Measurements from ENCODE around the gene ZNF554. TPM values are rescaled to one million over a fixed set of nuclear protein-coding genes. Genes with fewer than 3 reads are reported as not detected.

The ZNF554 gene
- total and polyA plus RNA-seq, 2 of the 8 experiments (the other 6 are each of a cell fraction or from before 2014, with no cell fraction given): 1.8 to 5.7 TPM

- peak within 1 kb of the TSS in 3 of 4 experiments; percentile 45 to 51 (median 45); a peak in 4 of 7 replicates for H3K9ac ChIP-seq (replicated peaks in 1 of 4; ENCODE audit: extremely low read depth in 1 of 4, low read depth in 3 of 4, low read length in 3 of 4)
- peak within 1 kb of the TSS; percentile 53 to 76 (median 67) for H3K4me3 ChIP-seq (ENCODE audit: extremely low read depth in 1 of 4, insufficient read depth in 2 of 4, low read depth in 3 of 4, low read length in 4 of 4)
- H4K20me1 ChIP-seq (replicated peaks in 1 of 2; ENCODE audit: control insufficient read depth in 1 of 2, insufficient read depth in 2 of 2, low read length in 2 of 2): no peaks in the 10 kb centered on the region
- ChIA-PET CTCF (ENCODE audit: partially characterized antibody) (interaction anchor here (0.6 to 2.3 kb wide), 10 partner anchors 10 to 61 kb away, joined by 3 to 7 read pairs (median 4); partner anchors contain the start of gene ZNF554), POLR2A (ENCODE audit: partially characterized antibody) (interaction anchor here (1.0 to 1.6 kb wide), 4 partner anchors 13 to 365 kb away, joined by 3 to 4 read pairs (median 4); partner anchors contain the start of gene GADD45B)
- H3K23ac ChIP-seq (ENCODE audit: insufficient read length): no peak within 1 kb of the TSS
- H3K79me1 ChIP-seq (ENCODE audit: low read depth, low read length): no peaks in the 10 kb centered on the region; the same call in 1 of the 2 replicates
- no peaks in the 10 kb centered on the region; a peak in 3 of 7 replicates for H3K4me1 ChIP-seq (replicated peaks in 1 of 4; ENCODE audit: control insufficient read depth in 3 of 4, insufficient read depth in 4 of 4, low read length in 3 of 4)
- H2BK120ac ChIP-seq (replicated peaks; ENCODE audit: low read depth, low read length): no peak within 1 kb of the TSS
- peak within 1 kb of the TSS; percentile 46 for H3K56ac ChIP-seq (replicated peaks; ENCODE audit: insufficient read length, low read depth, low read length)
- H3K36me3 ChIP-seq (ENCODE audit: control insufficient read depth in 2 of 4, insufficient read depth in 4 of 4, low read length in 3 of 4): peaks cover 0 to 7% (median 0%) of the 10 kb centered on the region in 4 experiments; a peak in 2 of 8 replicates
- 2% methylated on average over 51 of the region's 106 CpGs; no CpG with 5 or more reads in 1 of the 2 experiments for WGBS, 2 experiments (ENCODE audit: extremely low coverage in 1 of 2, insufficient coverage in 1 of 2, insufficient read length in 1 of 2, insufficient replicate concordance in 2 of 2, low coverage in 1 of 2, low lambda C conversion rate in 2 of 2, missing lambda C conversion rate in 1 of 2)
- peak; percentile 95 to 97 for DNase-seq (ENCODE audit: low read depth in 1 of 2, low spot score in 2 of 2)
- peak within 1 kb of the TSS; percentile 80 for H4K5ac ChIP-seq (ENCODE audit: insufficient read length, low read depth, low read length)
- no peak within 1 kb of the TSS for H2BK12ac ChIP-seq (ENCODE audit: low read depth, low read length)
- H3K27ac ChIP-seq (ENCODE audit: low read depth, low read length): peak within 1 kb of the TSS; percentile 63; the same call in 1 of the 2 replicates
- peak within 1 kb of the TSS; percentile 90 for H4K8ac ChIP-seq (ENCODE audit: extremely low read depth, insufficient read depth, low read length)
- peak within 1 kb of the TSS; percentile 68 to 81 for H3K4me2 ChIP-seq (ENCODE audit: insufficient read depth in 1 of 2, low read depth in 2 of 2, low read length in 2 of 2)
- no peak within 1 kb of the TSS for H2BK20ac ChIP-seq (ENCODE audit: low read length)
- H3K9me3 ChIP-seq (ENCODE audit: insufficient read depth in 2 of 2, low read depth in 1 of 2, low read length in 1 of 2): peaks cover 22 to 32% of the 10 kb centered on the region in 2 experiments
- H3K23me2 ChIP-seq (ENCODE audit: low read depth, low read length): no peaks in the 10 kb centered on the region; the same call in 1 of the 2 replicates
- H3K14ac ChIP-seq (ENCODE audit: insufficient read length): no peak within 1 kb of the TSS
- no peak within 1 kb of the TSS for H2AK5ac ChIP-seq (ENCODE audit: low read depth, low read length)
- peak within 1 kb of the TSS; percentile 38 for H3K18ac ChIP-seq (ENCODE audit: extremely low read depth, low read length)
- FAIRE-seq: no peak
- no peaks in the 10 kb centered on the region; a peak in 1 of 4 replicates for H3K79me2 ChIP-seq (ENCODE audit: control insufficient read depth in 1 of 2, insufficient read depth in 2 of 2, low read length in 2 of 2)
- no peak within 1 kb of the TSS for H2BK15ac ChIP-seq (ENCODE audit: low read length)
- H2AFZ ChIP-seq (ENCODE audit: low read length): peak within 1 kb of the TSS; percentile 25; the same call in 1 of the 2 replicates
- peaks cover 0 to 6% (median 2%) of the 10 kb centered on the region in 4 experiments; a peak in 3 of 7 replicates for H3K27me3 ChIP-seq (replicated peaks in 1 of 4; ENCODE audit: control insufficient read depth in 3 of 4, extremely low read depth in 1 of 4, insufficient read depth in 3 of 4, low read length in 3 of 4)
- H4K91ac ChIP-seq (replicated peaks; ENCODE audit: insufficient read length, low read length): no peak within 1 kb of the TSS
- peak within 1 kb of the TSS; percentile 69; the same call in 1 of the 2 replicates for H2BK5ac ChIP-seq (ENCODE audit: low read depth, low read length)
- peak within 1 kb of the TSS; percentile 53 for H3K4ac ChIP-seq (replicated peaks; ENCODE audit: insufficient read length, low read depth, low read length)
- no peak for TF ChIP-seq GTF2F1 (IDR thresholded peaks at IDR 0.05; ENCODE audit: borderline replicate concordance, low read depth, low read length)
- TF ChIP-seq ASH2L (IDR thresholded peaks at IDR 0.05; ENCODE audit: low read length): no peak
- no peak for TF ChIP-seq HDAC6 (IDR thresholded peaks at IDR 0.05; ENCODE audit: low read depth, low read length)
- TF ChIP-seq SIX5 (IDR thresholded peaks at IDR 0.05; ENCODE audit: low read depth, low read length): no peak
- TF ChIP-seq POLR2AphosphoS5 (IDR thresholded peaks at IDR 0.05; ENCODE audit: low read depth, low read length): no peak
- peak; percentile 79 for TF ChIP-seq SP2 (IDR thresholded peaks at IDR 0.05; ENCODE audit: low read length)
- no peak for TF ChIP-seq EGR1 (IDR thresholded peaks at IDR 0.05; ENCODE audit: borderline replicate concordance, low read depth, low read length)
- no peak for TF ChIP-seq TEAD4 (IDR thresholded peaks at IDR 0.05; ENCODE audit: low read depth, low read length)
- TF ChIP-seq ATF3 (IDR thresholded peaks at IDR 0.05; ENCODE audit: insufficient read depth, low read depth, low read length): no peak
- TF ChIP-seq RAD21 (IDR thresholded peaks at IDR 0.05 in 1 of 2, conservative IDR thresholded peaks at IDR 0.05 in 1 of 2; ENCODE audit: low read depth in 2 of 2, low read length in 2 of 2): no peak; a peak in 2 of 4 replicates
These were observed 21.4 kb downstream of the ZNF554 start, which contains the start of gene ZNF555 for GRCh38 chr19:2840794-2841791. TSS of gene ZNF555 (plus strand) at chr19:2841475. CDS start at chr19:2841573, 98 bp downstream.
